HepG2 (cell line): ENCODE results near the gene LIF. TPM values are rescaled to one million over a fixed set of nuclear protein-coding genes. Genes with fewer than 3 reads are reported as not detected.

ENCODE experiments used
- CEBPG ChIP-seq: IDR thresholded peaks from 2 replicates; pipeline ENCODE4 v1.6.1; 2016
- DPF2 ChIP-seq: sonication (generic); formaldehyde crosslinking; IDR thresholded peaks from 2 replicates; pipeline ENCODE4 v1.4.0; 2020; ENCODE audit warnings: mild to moderate bottlenecking, low read depth, missing genetic modification reagents, borderline replicate concordance
- FOXC1 ChIP-seq: sonication (generic); formaldehyde crosslinking; IDR thresholded peaks from 2 replicates; pipeline ENCODE4 v1.8.0; 2022; ENCODE audit warnings: mild to moderate bottlenecking, missing genetic modification reagents, borderline replicate concordance
- HES4 ChIP-seq: sonication (generic); formaldehyde crosslinking; IDR thresholded peaks from 2 replicates; pipeline ENCODE4 v1.9.0; 2021; ENCODE audit warnings: mild to moderate bottlenecking, missing genetic modification reagents, borderline replicate concordance
- HMGA1 ChIP-seq: sonication (generic); formaldehyde crosslinking; conservative IDR thresholded peaks from 2 replicates; pipeline ENCODE4 v1.4.0; 2020; ENCODE audit warnings: missing genetic modification reagents
- HNF4G ChIP-seq, 2 experiments: sonication (generic) in 1 of 2; formaldehyde crosslinking in 1 of 2; IDR thresholded peaks; 2 replicates each; pipeline versions ENCODE4 v1.4.0 to v1.6.1; 2011 to 2020; ENCODE audit warnings: borderline replicate concordance in 2 of 2, low read depth in 2 of 2, mild to moderate bottlenecking in 2 of 2, low read length in 1 of 2, missing genetic modification reagents in 1 of 2, moderate library complexity in 1 of 2
- HNRNPUL1 ChIP-seq: fragments of 200-400 bp; formaldehyde crosslinking; IDR thresholded peaks from 2 replicates; pipeline ENCODE4 v1.6.1; 2017; ENCODE audit warnings: low read depth, mild to moderate bottlenecking, low read length, moderate library complexity
- KDM5B ChIP-seq: sonication (generic); formaldehyde crosslinking; IDR thresholded peaks from 2 replicates; pipeline ENCODE4 v1.4.0; 2020; ENCODE audit warnings: missing genetic modification reagents, mild to moderate bottlenecking, borderline replicate concordance
- MATR3 ChIP-seq: sonication (generic); formaldehyde crosslinking; IDR thresholded peaks from 2 replicates; pipeline ENCODE4 v1.4.0; 2020; ENCODE audit warnings: missing genetic modification reagents
- MEF2D ChIP-seq: sonication (generic); formaldehyde crosslinking; IDR thresholded peaks from 2 replicates; pipeline ENCODE4 v1.5.1; 2020; ENCODE audit warnings: mild to moderate bottlenecking, missing genetic modification reagents
- NAIF1 ChIP-seq: sonication (generic); formaldehyde crosslinking; IDR thresholded peaks from 2 replicates; pipeline ENCODE4 v1.5.0; 2020; ENCODE audit warnings: mild to moderate bottlenecking, missing genetic modification reagents, borderline replicate concordance
- SKI ChIP-seq: fragments of 450-650 bp; IDR thresholded peaks from one replicate; pipeline ENCODE4 v1.6.1; 2018; ENCODE audit warnings: mild to moderate bottlenecking; ENCODE audit not compliant: partially characterized antibody
- SMAD9 ChIP-seq: sonication (generic); formaldehyde crosslinking; IDR thresholded peaks from 2 replicates; pipeline ENCODE4 v1.5.1; 2020; ENCODE audit warnings: mild to moderate bottlenecking, missing genetic modification reagents
- ZBTB20 ChIP-seq: sonication (generic); formaldehyde crosslinking; IDR thresholded peaks from 2 replicates; pipeline ENCODE4 v1.8.1; 2023; ENCODE audit warnings: missing genetic modification reagents, low read depth, mild to moderate bottlenecking, borderline replicate concordance
- ZNF251 ChIP-seq: sonication (generic); formaldehyde crosslinking; IDR thresholded peaks from 2 replicates; pipeline ENCODE4 v1.9.0; 2021; ENCODE audit warnings: mild to moderate bottlenecking, missing genetic modification reagents
- ZNF264 ChIP-seq: sonication (generic); formaldehyde crosslinking; IDR thresholded peaks from 2 replicates; pipeline ENCODE4 v1.4.0; 2020; ENCODE audit warnings: missing genetic modification reagents
- ZNF563 ChIP-seq: sonication (generic); formaldehyde crosslinking; IDR thresholded peaks from 2 replicates; pipeline ENCODE4 v1.8.0; 2022; ENCODE audit warnings: mild to moderate bottlenecking, moderate library complexity, missing genetic modification reagents
- ZNF75D ChIP-seq: sonication (generic); formaldehyde crosslinking; IDR thresholded peaks from 2 replicates; pipeline ENCODE4 v1.8.1; 2023; ENCODE audit warnings: missing genetic modification reagents, mild to moderate bottlenecking, borderline replicate concordance
- ZNF761 ChIP-seq: sonication (generic); formaldehyde crosslinking; conservative IDR thresholded peaks from 2 replicates; pipeline ENCODE4 v1.4.0; 2020; ENCODE audit warnings: mild to moderate bottlenecking, missing genetic modification reagents
- ZSCAN9 ChIP-seq: IDR thresholded peaks from 2 replicates; pipeline ENCODE4 v1.6.1; 2016; ENCODE audit warnings: borderline replicate concordance
- polyA plus RNA-seq, 8 experiments: library from polyadenylated mRNA; depleted of rRNA in 3 of 8; stranded (reverse) in 7 of 8; unstranded in 1 of 8; fragments of >200 nt; fragmentation: Illumina TruSeq in 4 of 8; extraction: Trizol in 4 of 8; gene quantifications; 2 replicates each; pipeline versions ENCODE4 v1.2.1 to v1.2.3, GENCODE V29; 2011 to 2016; ENCODE audit warnings: low read depth in 4 of 8, missing spikeins in 1 of 8, mixed read lengths in 1 of 8; ENCODE audit not compliant: insufficient read depth in 1 of 8
- total RNA-seq, 5 experiments: library from RNA; depleted of rRNA; stranded (reverse); fragments of >200 nt; fragmentation: Illumina TruSeq; extraction: Trizol; gene quantifications; 2 replicates each; pipeline ENCODE4 v1.2.3, GENCODE V29; 2016; ENCODE audit warnings: low read depth in 1 of 5
- TF ChIP-seq, protein P1 (sequence below): sonication (generic); formaldehyde crosslinking; IDR thresholded peaks from 2 replicates; pipeline ENCODE4 v1.5.0; 2020; ENCODE audit warnings: mild to moderate bottlenecking, missing genetic modification reagents, borderline replicate concordance
- TF ChIP-seq, protein P2 (sequence below): IDR thresholded peaks from 2 replicates; pipeline ENCODE4 v1.6.1; 2016; ENCODE audit warnings: control low read depth
- TF ChIP-seq, protein P3 (sequence below): sonication (generic); formaldehyde crosslinking; IDR thresholded peaks from 2 replicates; pipeline ENCODE4 v1.5.0; 2020; ENCODE audit warnings: missing genetic modification reagents
- TF ChIP-seq, protein P4 (sequence below): IDR thresholded peaks from 2 replicates; pipeline ENCODE4 v1.6.1; 2018; ENCODE audit warnings: missing genetic modification reagents

The LIF gene
- total and polyA plus RNA-seq, 2 of the 13 experiments (the other 11 are each of a cell fraction or from before 2014, with no cell fraction given), result 3.6 to 8.5 TPM

DNA sequence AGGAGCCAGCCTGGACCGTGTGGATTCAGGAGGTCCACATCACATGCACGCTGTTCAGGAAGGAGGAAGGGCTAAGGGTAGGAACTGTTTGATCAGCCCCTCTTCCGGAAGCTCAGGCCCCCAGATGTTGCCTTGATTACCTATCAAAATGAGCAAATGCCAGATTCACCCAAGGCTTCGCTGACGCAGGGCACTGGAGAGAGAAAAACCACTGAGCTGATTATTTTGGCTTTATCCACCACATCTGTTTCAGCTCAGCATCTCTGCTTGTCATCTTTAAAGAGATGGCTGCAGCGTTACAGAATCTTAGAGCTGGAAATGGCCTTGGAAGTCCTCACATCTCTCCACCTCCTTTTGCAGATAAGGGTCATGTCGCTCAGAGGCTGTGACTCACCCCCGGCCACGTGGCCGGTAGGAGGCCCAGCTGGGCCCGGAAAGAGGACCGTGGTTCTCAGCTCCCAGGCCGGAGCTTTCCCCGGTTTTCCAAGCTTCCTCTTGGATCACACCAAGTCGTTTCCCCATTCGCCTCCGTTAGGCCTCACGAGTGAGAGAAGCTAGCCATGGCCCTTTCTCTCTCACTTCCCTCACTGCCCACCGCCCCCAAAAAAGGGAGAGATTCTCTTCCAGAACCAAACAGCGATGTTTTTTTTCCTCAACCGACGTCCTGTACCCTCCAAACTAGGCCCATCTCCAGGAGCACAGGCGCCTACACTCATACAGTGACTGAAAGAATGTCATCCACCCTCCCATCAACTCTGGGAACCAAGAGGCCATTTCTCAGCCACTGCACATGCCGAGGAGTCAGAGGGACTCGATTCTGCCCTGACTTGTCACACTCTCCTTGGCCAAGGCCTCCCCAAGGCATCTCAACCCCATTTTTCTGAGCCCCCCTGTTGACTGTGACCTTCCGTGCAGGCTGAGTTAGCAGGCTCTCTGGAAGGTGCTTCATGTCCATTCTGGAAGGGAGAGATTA, 37.6 kb downstream of the LIF start (continued):
- TF ChIP-seq, protein P1, sequence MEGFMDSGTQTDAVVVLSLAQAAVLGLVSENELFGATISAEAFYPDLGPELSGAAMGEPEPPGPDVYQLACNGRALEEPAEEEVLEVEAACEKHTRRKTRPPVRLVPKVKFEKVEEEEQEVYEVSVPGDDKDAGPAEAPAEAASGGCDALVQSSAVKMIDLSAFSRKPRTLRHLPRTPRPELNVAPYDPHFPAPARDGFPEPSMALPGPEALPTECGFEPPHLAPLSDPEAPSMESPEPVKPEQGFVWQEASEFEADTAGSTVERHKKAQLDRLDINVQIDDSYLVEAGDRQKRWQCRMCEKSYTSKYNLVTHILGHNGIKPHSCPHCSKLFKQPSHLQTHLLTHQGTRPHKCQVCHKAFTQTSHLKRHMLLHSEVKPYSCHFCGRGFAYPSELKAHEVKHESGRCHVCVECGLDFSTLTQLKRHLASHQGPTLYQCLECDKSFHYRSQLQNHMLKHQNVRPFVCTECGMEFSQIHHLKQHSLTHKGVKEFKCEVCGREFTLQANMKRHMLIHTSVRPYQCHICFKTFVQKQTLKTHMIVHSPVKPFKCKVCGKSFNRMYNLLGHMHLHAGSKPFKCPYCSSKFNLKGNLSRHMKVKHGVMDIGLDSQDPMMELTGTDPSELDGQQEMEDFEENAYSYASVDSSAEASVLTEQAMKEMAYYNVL (CRISPR knock-in tag), result peak; percentile 60; the same call in 1 of the 2 replicates
- TF ChIP-seq ZBTB20 (CRISPR knock-in tag), result no peak
- TF ChIP-seq MEF2D (CRISPR knock-in tag), result no peak
- TF ChIP-seq, protein P2, sequence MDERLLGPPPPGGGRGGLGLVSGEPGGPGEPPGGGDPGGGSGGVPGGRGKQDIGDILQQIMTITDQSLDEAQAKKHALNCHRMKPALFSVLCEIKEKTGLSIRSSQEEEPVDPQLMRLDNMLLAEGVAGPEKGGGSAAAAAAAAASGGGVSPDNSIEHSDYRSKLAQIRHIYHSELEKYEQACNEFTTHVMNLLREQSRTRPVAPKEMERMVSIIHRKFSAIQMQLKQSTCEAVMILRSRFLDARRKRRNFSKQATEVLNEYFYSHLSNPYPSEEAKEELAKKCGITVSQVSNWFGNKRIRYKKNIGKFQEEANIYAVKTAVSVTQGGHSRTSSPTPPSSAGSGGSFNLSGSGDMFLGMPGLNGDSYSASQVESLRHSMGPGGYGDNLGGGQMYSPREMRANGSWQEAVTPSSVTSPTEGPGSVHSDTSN (CRISPR knock-in tag), result no peak
- TF ChIP-seq ZSCAN9 (CRISPR knock-in tag), result peak; percentile 51; the same call in 1 of the 2 replicates
- TF ChIP-seq NAIF1 (CRISPR knock-in tag), result no peak
- no peak for TF ChIP-seq MATR3 (CRISPR knock-in tag)
- TF ChIP-seq, protein P3, sequence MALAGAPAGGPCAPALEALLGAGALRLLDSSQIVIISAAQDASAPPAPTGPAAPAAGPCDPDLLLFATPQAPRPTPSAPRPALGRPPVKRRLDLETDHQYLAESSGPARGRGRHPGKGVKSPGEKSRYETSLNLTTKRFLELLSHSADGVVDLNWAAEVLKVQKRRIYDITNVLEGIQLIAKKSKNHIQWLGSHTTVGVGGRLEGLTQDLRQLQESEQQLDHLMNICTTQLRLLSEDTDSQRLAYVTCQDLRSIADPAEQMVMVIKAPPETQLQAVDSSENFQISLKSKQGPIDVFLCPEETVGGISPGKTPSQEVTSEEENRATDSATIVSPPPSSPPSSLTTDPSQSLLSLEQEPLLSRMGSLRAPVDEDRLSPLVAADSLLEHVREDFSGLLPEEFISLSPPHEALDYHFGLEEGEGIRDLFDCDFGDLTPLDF (CRISPR knock-in tag), result no peak
- TF ChIP-seq ZNF563, result no peak; the same call in 1 of the 2 replicates
- no peak for TF ChIP-seq DPF2
- TF ChIP-seq HNF4G (IDR thresholded peaks at IDR 0.05; ENCODE audit: borderline replicate concordance, low read depth, low read length), result no peak
- no peak for TF ChIP-seq HNF4G (CRISPR knock-in tag; IDR thresholded peaks at IDR 0.05; ENCODE audit: borderline replicate concordance, low read depth)
- no peak for TF ChIP-seq SKI
- TF ChIP-seq HMGA1, result no peak
- TF ChIP-seq ZNF75D (CRISPR knock-in tag), result no peak
- TF ChIP-seq, protein P4, sequence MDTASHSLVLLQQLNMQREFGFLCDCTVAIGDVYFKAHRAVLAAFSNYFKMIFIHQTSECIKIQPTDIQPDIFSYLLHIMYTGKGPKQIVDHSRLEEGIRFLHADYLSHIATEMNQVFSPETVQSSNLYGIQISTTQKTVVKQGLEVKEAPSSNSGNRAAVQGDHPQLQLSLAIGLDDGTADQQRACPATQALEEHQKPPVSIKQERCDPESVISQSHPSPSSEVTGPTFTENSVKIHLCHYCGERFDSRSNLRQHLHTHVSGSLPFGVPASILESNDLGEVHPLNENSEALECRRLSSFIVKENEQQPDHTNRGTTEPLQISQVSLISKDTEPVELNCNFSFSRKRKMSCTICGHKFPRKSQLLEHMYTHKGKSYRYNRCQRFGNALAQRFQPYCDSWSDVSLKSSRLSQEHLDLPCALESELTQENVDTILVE (CRISPR knock-in tag), result peak; percentile 54; the same call in 1 of the 2 replicates
- no peak for TF ChIP-seq KDM5B (CRISPR knock-in tag)
- no peak for TF ChIP-seq HES4
- TF ChIP-seq CEBPG (CRISPR knock-in tag), result no peak
- no peak for TF ChIP-seq ZNF251 (CRISPR knock-in tag)
- TF ChIP-seq SMAD9 (CRISPR knock-in tag), result no peak
- TF ChIP-seq ZNF264 (CRISPR knock-in tag), result no peak
- no peak for TF ChIP-seq HNRNPUL1
- TF ChIP-seq ZNF761 (CRISPR knock-in tag), result no peak
- TF ChIP-seq FOXC1, result no peak
